ENCODE measurements around the gene MYO6. TPM values are rescaled to one million over a fixed set of nuclear protein-coding genes. Genes with fewer than 3 reads are reported as not detected.

Gene MYO6
- total and polyA plus RNA-seq, 2 donors from 2014 or later, result 32.0 to 114 TPM

- Histone ChIP-seq H3K36me3 (ENCODE audit: control insufficient read depth in 2 of 3, insufficient read depth in 3 of 3, low read length in 3 of 3) (no peaks in the 10 kb centered on the region), H3K27ac (ENCODE audit: low read depth in 2 of 2, low read length in 2 of 2) (no peak overlapping the region), H3K4me3 (ENCODE audit: low read length in 3 of 3) (no peak overlapping the region), H3K4me1 (ENCODE audit: control insufficient read depth in 2 of 3, insufficient read depth in 2 of 3, low read depth in 1 of 3, low read length in 3 of 3) (peaks cover 0 to 4% (median 2%) of the 10 kb centered on the region in 3 donors), H3K27me3 (ENCODE audit: control insufficient read depth, insufficient read depth, low read length) (no peaks in the 10 kb centered on the region), H3K9ac (ENCODE audit: low read length in 3 of 3) (no peak overlapping the region), H3K9me3 (ENCODE audit: control insufficient read depth in 2 of 3, insufficient read depth in 1 of 3, low read length in 3 of 3) (no peaks in the 10 kb centered on the region)
- DNase-seq (no peak), FAIRE-seq (no peak)
- intact Hi-C loops (cut with DNase I), result no loop called here
- no peak for TF ChIP-seq CTCF (IDR thresholded peaks at IDR 0.05; ENCODE audit: borderline replicate concordance, extremely low read depth, insufficient read depth)
These were observed 27.4 kb downstream of the MYO6 start for GRCh38 chr6:75776461-75776860.

GRCh38 chr6:75778757-75779156 is 29.7 kb downstream of the MYO6 start:
- Histone ChIP-seq H3K4me3 (ENCODE audit: low read length in 3 of 3) (no peak overlapping the region), H3K27me3 (ENCODE audit: control insufficient read depth, insufficient read depth, low read length) (no peaks in the 10 kb centered on the region), H3K9ac (ENCODE audit: low read length in 3 of 3) (no peak overlapping the region), H3K9me3 (ENCODE audit: control insufficient read depth in 2 of 3, insufficient read depth in 1 of 3, low read length in 3 of 3) (no peaks in the 10 kb centered on the region), H3K27ac (ENCODE audit: low read depth in 2 of 2, low read length in 2 of 2) (no peak overlapping the region), H3K4me1 (ENCODE audit: control insufficient read depth in 2 of 3, insufficient read depth in 2 of 3, low read depth in 1 of 3, low read length in 3 of 3) (no peaks in the 10 kb centered on the region), H3K36me3 (ENCODE audit: control insufficient read depth in 2 of 3, insufficient read depth in 3 of 3, low read length in 3 of 3) (no peaks in the 10 kb centered on the region)
- DNase-seq (no peak), FAIRE-seq (no peak)
- TF ChIP-seq CTCF (IDR thresholded peaks at IDR 0.05; ENCODE audit: borderline replicate concordance, extremely low read depth, insufficient read depth), result no peak
- intact Hi-C loops (cut with DNase I), result no loop called here

GRCh38 chr6:75786152-75786551 is 37.1 kb downstream of the MYO6 start:
- no peak for DNase-seq
- FAIRE-seq, result no peak
- Histone ChIP-seq H3K27ac (ENCODE audit: low read depth in 2 of 2, low read length in 2 of 2) (no peak overlapping the region), H3K27me3 (ENCODE audit: control insufficient read depth, insufficient read depth, low read length) (no peaks in the 10 kb centered on the region), H3K36me3 (ENCODE audit: control insufficient read depth in 2 of 3, insufficient read depth in 3 of 3, low read length in 3 of 3) (no peaks in the 10 kb centered on the region), H3K9ac (ENCODE audit: low read length in 3 of 3) (no peak overlapping the region), H3K4me1 (ENCODE audit: control insufficient read depth in 2 of 3, insufficient read depth in 2 of 3, low read depth in 1 of 3, low read length in 3 of 3) (no peaks in the 10 kb centered on the region), H3K4me3 (ENCODE audit: low read length in 3 of 3) (no peak overlapping the region), H3K9me3 (ENCODE audit: control insufficient read depth in 2 of 3, insufficient read depth in 1 of 3, low read length in 3 of 3) (no peaks in the 10 kb centered on the region)
- intact Hi-C loops (cut with DNase I), result no loop called here
- no peak for TF ChIP-seq CTCF (IDR thresholded peaks at IDR 0.05; ENCODE audit: borderline replicate concordance, extremely low read depth, insufficient read depth)

- intact Hi-C loops (cut with DNase I), result no loop called here
- Histone ChIP-seq H3K4me3 (ENCODE audit: low read length in 3 of 3) (no peak overlapping the region), H3K27me3 (ENCODE audit: control insufficient read depth, insufficient read depth, low read length) (no peaks in the 10 kb centered on the region), H3K9ac (ENCODE audit: low read length in 3 of 3) (no peak overlapping the region), H3K36me3 (ENCODE audit: control insufficient read depth in 2 of 3, insufficient read depth in 3 of 3, low read length in 3 of 3) (no peaks in the 10 kb centered on the region), H3K9me3 (ENCODE audit: control insufficient read depth in 2 of 3, insufficient read depth in 1 of 3, low read length in 3 of 3) (no peaks in the 10 kb centered on the region), H3K4me1 (ENCODE audit: control insufficient read depth in 2 of 3, insufficient read depth in 2 of 3, low read depth in 1 of 3, low read length in 3 of 3) (no peaks in the 10 kb centered on the region), H3K27ac (ENCODE audit: low read depth in 2 of 2, low read length in 2 of 2) (no peak overlapping the region)
- FAIRE-seq (no peak), DNase-seq (no peak)
- no peak for TF ChIP-seq CTCF (IDR thresholded peaks at IDR 0.05; ENCODE audit: borderline replicate concordance, extremely low read depth, insufficient read depth)
These were observed 39.9 kb downstream of the MYO6 start for GRCh38 chr6:75788894-75789293.

All from kidney (tissue), 14 donors.